ENCODE measurements around the gene GAB2.

DNA sequence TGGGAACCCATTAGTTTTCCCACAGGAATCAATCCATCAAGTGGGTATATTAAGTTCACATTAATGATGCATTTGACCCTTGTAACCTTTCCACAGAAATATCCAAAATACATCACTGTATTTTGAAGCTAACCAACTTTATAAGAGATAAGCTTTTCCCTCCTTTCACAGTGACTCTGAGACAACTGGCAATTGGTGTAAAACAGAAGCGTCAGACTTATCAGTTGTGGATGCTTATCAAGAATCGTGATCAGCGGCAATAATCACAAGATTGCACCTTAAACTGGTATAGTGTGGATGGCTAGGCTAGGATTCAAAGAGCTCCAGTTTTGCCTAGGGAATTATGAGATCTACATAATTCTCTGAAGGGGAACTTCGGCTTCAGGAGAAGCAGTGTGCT is 155.8 kb downstream of the GAB2 start:
- TF ChIP-seq POLR2A (IDR thresholded peaks at IDR 0.05; ENCODE audit: low read length) (no peak), GATA1 (IDR thresholded peaks at IDR 0.05; ENCODE audit: low read depth, low read length) (no peak)

Data from erythroblast (primary cell).